ENCODE results near the gene DPH3.

The DPH3 gene

GRCh38 chr3:16272588-16272987 is 7.8 kb upstream of the DPH3 start:
- in situ Hi-C loops (cut with MboI; ENCODE audit: low pct_unique_long_range_greater_than_20kb, low sequenced_read_pairs, unreplicated experiment): no loop called here
- TF ChIP-seq CTCF (IDR thresholded peaks at IDR 0.05; ENCODE audit: extremely low read depth, insufficient read depth, missing control alignments): no peak
- DNase-seq (ENCODE audit: low spot score): no peak

GRCh38 chr3:16270855-16271254 is 6.1 kb upstream of the DPH3 start:
- TF ChIP-seq CTCF (IDR thresholded peaks at IDR 0.05; ENCODE audit: extremely low read depth, insufficient read depth, missing control alignments): no peak
- in situ Hi-C loops (cut with MboI; ENCODE audit: low pct_unique_long_range_greater_than_20kb, low sequenced_read_pairs, unreplicated experiment): no loop called here
- DNase-seq (ENCODE audit: low spot score): no peak

DNA sequence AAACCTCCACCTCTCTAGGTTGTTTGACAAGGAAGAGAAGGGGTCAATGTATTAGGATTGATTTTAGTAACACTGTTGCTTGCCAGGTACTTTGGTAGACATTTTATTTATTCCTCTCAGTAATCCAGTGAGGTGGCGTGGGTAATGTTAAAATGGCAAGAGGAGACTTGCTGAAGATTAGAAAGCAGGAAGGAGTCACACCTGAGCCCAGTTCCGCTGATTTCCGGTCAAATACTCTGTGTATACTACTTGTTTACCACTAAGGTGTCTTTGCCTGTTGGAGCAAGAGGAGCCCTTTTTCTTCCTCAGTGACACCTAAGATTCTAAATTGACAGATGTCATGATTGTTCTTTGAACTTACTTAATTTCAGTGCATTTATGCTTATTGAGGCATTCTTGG is 2.0 kb upstream of the DPH3 start:
- TF ChIP-seq CTCF (IDR thresholded peaks at IDR 0.05; ENCODE audit: extremely low read depth, insufficient read depth, missing control alignments): no peak
- DNase-seq (ENCODE audit: low spot score): no peak
- in situ Hi-C loops (cut with MboI; ENCODE audit: low pct_unique_long_range_greater_than_20kb, low sequenced_read_pairs, unreplicated experiment): no loop called here

GRCh38 chr3:16265455-16265786 is 678 bp upstream of the DPH3 start:
- in situ Hi-C loops (cut with MboI; ENCODE audit: low pct_unique_long_range_greater_than_20kb, low sequenced_read_pairs, unreplicated experiment): no loop called here
- no peak for TF ChIP-seq CTCF (IDR thresholded peaks at IDR 0.05; ENCODE audit: extremely low read depth, insufficient read depth, missing control alignments)
- DNase-seq (ENCODE audit: low spot score): no peak

DNA sequence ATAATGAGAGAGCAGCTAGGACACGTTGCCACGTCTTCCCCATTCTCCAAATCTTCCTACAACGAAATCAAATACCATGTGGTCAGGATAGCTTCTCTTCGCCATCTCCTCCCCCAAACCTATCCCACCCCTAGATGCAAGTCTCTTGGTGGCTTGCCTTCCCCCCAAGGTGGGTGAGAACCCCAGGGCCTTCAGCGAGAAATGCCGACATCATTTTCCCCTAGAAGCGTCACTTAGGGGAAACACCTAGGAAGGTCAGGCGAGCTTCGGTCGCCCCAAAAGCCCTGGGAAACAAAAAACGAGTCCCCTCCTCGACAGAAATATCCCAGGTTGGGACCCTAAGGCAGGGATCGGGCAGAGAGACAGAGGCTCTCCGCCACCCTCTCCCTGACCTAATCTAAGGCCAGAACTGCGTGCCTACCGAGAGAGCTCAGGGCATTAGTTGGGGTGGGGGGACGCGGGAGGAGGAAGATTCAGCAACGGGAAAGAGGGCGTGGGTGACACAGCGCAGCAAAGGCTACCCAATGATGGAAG is 502 bp downstream of the DPH3 start:
- no peak for TF ChIP-seq CTCF (IDR thresholded peaks at IDR 0.05; ENCODE audit: extremely low read depth, insufficient read depth, missing control alignments)
- DNase-seq (ENCODE audit: low spot score): no peak
- in situ Hi-C loops (cut with MboI; ENCODE audit: low pct_unique_long_range_greater_than_20kb, low sequenced_read_pairs, unreplicated experiment): no loop called here

DNA sequence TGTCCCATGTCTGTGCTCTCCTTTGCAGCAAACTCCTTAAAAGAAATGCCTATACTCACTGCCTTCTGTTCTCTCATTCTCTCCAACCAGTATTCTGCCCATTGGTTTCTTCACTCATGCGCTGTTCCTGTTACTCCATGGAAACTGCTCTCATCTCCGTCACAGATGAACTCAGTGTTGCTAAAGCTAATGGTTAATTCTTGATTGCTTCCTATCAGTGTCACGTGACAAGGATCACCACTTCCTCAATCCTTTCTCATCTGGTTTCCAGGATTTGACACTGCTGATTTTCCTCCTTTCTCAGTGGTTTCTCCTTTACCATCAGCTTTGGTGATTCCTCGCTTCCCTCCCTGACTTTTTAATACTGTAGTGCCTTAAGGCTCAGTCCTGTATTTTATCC is 2.6 kb downstream of the DPH3 start:
- in situ Hi-C loops (cut with MboI; ENCODE audit: low pct_unique_long_range_greater_than_20kb, low sequenced_read_pairs, unreplicated experiment): no loop called here
- no peak for DNase-seq (ENCODE audit: low spot score)
- TF ChIP-seq CTCF (IDR thresholded peaks at IDR 0.05; ENCODE audit: extremely low read depth, insufficient read depth, missing control alignments): no peak

DNA sequence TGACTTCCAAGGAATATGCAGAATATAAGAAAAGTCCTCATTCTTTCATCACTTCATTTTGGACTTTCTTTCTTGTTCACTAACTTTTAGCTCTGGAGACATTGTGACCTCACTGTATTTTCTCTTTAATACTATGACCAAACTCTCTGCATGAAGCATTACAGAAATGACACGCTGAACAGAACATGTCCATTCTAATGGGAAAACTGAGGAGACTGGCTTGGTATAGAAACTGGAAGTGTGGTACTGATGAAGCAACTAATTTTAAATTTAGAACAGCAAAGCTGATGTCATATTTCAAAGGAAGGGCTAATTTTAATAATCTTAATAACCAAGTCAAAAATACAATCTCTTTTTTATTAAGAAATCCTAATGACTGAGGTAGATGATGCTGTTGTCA is 4.7 kb downstream of the DPH3 start:
- TF ChIP-seq CTCF (IDR thresholded peaks at IDR 0.05; ENCODE audit: extremely low read depth, insufficient read depth, missing control alignments): no peak
- in situ Hi-C loops (cut with MboI; ENCODE audit: low pct_unique_long_range_greater_than_20kb, low sequenced_read_pairs, unreplicated experiment): no loop called here
- DNase-seq (ENCODE audit: low spot score): no peak

Measured in GM13977 (cell line).